Left lung (tissue), 14 donors: Measurements from ENCODE around the gene GDI2. TPM values are rescaled to one million over a fixed set of nuclear protein-coding genes. Genes with fewer than 3 reads are reported as not detected.

ENCODE experiments used
- ATAC-seq: fragments of 200-7000 bp; cut with Tn5 transposase; one replicate; pipeline ENCODE4 v1.9.1; 2020; ENCODE audit warnings: moderate library complexity
- DNase-seq, 4 donors: peaks; one replicate each; pipeline ENCODE4 v3.0.0-alpha.2; 2013 to 2020
- H3K27ac ChIP-seq, 2 donors: fragments of 200-600 bp; sonication (generic) in 1 of 2; one replicate each; pipeline versions ENCODE4 v1.5.0 to v1.8.0; 2020 to 2021
- H3K27me3 ChIP-seq, 2 donors: fragments of 200-600 bp; sonication (generic) in 1 of 2; one replicate each; pipeline versions ENCODE4 v1.5.0 to v1.8.0; 2020 to 2021
- H3K36me3 ChIP-seq, 2 donors: fragments of 200-600 bp; sonication (generic) in 1 of 2; one replicate each; pipeline versions ENCODE4 v1.5.0 to v1.8.0; 2020 to 2021
- H3K4me1 ChIP-seq, 2 donors: fragments of 200-600 bp; one replicate each; pipeline ENCODE4 v1.8.0; 2021
- H3K4me3 ChIP-seq, 2 donors: fragments of 200-600 bp; sonication (generic) in 1 of 2; one replicate each; pipeline versions ENCODE4 v1.5.0 to v1.8.0; 2020 to 2021; ENCODE audit warnings: mild to moderate bottlenecking in 1 of 2
- H3K9me3 ChIP-seq, 2 donors: fragments of 200-600 bp; sonication (generic) in 1 of 2; one replicate each; pipeline versions ENCODE4 v1.5.0 to v1.8.0; 2020 to 2021
- intact Hi-C, 2 donors: fragments of 100-400 bp; cut with DNase I; formaldehyde crosslinking; loops; one replicate each; pipeline versions ENCODE4 v1.11.2 to v1.14.2; 2022
- long read RNA-seq, 12 donors: library from polyadenylated mRNA in 2 of 12; unstranded in 2 of 12; transcript quantifications; one replicate each; pipeline ENCODE4 v2.0.0 and lab custom pipeline, GENCODE V29; 2019 to 2026
- polyA plus RNA-seq, 6 donors: library from polyadenylated mRNA; unstranded; fragments of 120-200 nt; gene quantifications; one replicate each; pipeline ENCODE4 v1.2.1, GENCODE V29; 2013; ENCODE audit not compliant: insufficient read length in 6 of 6
- total RNA-seq, 2 donors: library from RNA; stranded (reverse); fragmentation: NEBNext Ultra II Directional; extraction: Animal tissue kit (Norgen Biotek cat#: 25700); gene quantifications; one replicate each; pipeline ENCODE4 v1.2.1, GENCODE V29; 2021
- TF ChIP-seq, protein P1 (sequence below), 2 donors: fragments of 200-600 bp; sonication (generic) in 1 of 2; IDR thresholded peaks; one replicate each; pipeline versions ENCODE4 v1.5.0 to v1.8.0; 2021; ENCODE audit warnings: antibody characterized with exemption in 2 of 2
- donor health status: DM: no; HTN: yes; CAD: no.
- donor health status: DM: no; HTN: no; CAD: no.

The GDI2 gene
- 100 to 1,000 TPM; 196 to 219 TPM for total RNA-seq
- polyA plus RNA-seq, result 100 to 1,000 TPM; 234 to 304 (median 262) TPM
- long read RNA-seq, donor 1, transcript GDI2-203 (11 exons, 2,412 nt), result major isoform, 90 of 426 reads
- long read RNA-seq, donor 1, partial matches to known transcripts, result 335 of 426 reads
- long read RNA-seq, donor 1, other reads (novel, unspliced or antisense), result 0 of 426 reads
- long read RNA-seq, donor 2, transcript GDI2-203 (11 exons, 2,412 nt), result major isoform, 66 of 88 reads
- long read RNA-seq, donor 2, partial matches to known transcripts, result 21 of 88 reads
- long read RNA-seq, donor 2, other reads (novel, unspliced or antisense), result 0 of 88 reads
- long read RNA-seq, donor 3, transcript GDI2-203 (11 exons, 2,412 nt), result major isoform, 67 of 80 reads
- long read RNA-seq, donor 3, partial matches to known transcripts, result 10 of 80 reads
- long read RNA-seq, donor 3, other reads (novel, unspliced or antisense), result 0 of 80 reads
- long read RNA-seq, donor 4, transcript GDI2-203 (11 exons, 2,412 nt), result major isoform, 76 of 97 reads
- long read RNA-seq, donor 4, partial matches to known transcripts, result 14 of 97 reads
- long read RNA-seq, donor 4, other reads (novel, unspliced or antisense), result 7 of 97 reads
- long read RNA-seq, donor 5, transcript GDI2-203 (11 exons, 2,412 nt), result major isoform, 49 of 67 reads
- long read RNA-seq, donor 5, partial matches to known transcripts, result 15 of 67 reads
- long read RNA-seq, donor 5, other reads (novel, unspliced or antisense), result 0 of 67 reads
- long read RNA-seq, donor 6, transcript GDI2-203 (11 exons, 2,412 nt), result major isoform, 67 of 86 reads
- long read RNA-seq, donor 6, partial matches to known transcripts, result 18 of 86 reads
- long read RNA-seq, donor 6, other reads (novel, unspliced or antisense), result 0 of 86 reads
- long read RNA-seq, donor 7, transcript GDI2-203 (11 exons, 2,412 nt), result major isoform, 40 of 46 reads
- long read RNA-seq, donor 7, partial matches to known transcripts, result 5 of 46 reads
- long read RNA-seq, donor 7, other reads (novel, unspliced or antisense), result 0 of 46 reads
- long read RNA-seq, donor 8, transcript GDI2-203 (11 exons, 2,412 nt), result major isoform, 48 of 249 reads
- long read RNA-seq, donor 8, partial matches to known transcripts, result 200 of 249 reads
- long read RNA-seq, donor 8, other reads (novel, unspliced or antisense), result 0 of 249 reads
- long read RNA-seq, donor 9, result 0 reads
- long read RNA-seq, donor 10, transcript GDI2-203 (11 exons, 2,412 nt), result major isoform, 24 of 32 reads
- long read RNA-seq, donor 10, partial matches to known transcripts, result 4 of 32 reads
- long read RNA-seq, donor 10, other reads (novel, unspliced or antisense), result 3 of 32 reads
- long read RNA-seq, donor 11, transcript GDI2-203 (11 exons, 2,412 nt), result major isoform, 48 of 65 reads
- long read RNA-seq, donor 11, partial matches to known transcripts, result 14 of 65 reads
- long read RNA-seq, donor 11, other reads (novel, unspliced or antisense), result 0 of 65 reads
- long read RNA-seq, donor 12, transcript GDI2-203 (11 exons, 2,412 nt), result major isoform, 68 of 287 reads
- long read RNA-seq, donor 12, partial matches to known transcripts, result 218 of 287 reads
- long read RNA-seq, donor 12, other reads (novel, unspliced or antisense), result 0 of 287 reads

DNA sequence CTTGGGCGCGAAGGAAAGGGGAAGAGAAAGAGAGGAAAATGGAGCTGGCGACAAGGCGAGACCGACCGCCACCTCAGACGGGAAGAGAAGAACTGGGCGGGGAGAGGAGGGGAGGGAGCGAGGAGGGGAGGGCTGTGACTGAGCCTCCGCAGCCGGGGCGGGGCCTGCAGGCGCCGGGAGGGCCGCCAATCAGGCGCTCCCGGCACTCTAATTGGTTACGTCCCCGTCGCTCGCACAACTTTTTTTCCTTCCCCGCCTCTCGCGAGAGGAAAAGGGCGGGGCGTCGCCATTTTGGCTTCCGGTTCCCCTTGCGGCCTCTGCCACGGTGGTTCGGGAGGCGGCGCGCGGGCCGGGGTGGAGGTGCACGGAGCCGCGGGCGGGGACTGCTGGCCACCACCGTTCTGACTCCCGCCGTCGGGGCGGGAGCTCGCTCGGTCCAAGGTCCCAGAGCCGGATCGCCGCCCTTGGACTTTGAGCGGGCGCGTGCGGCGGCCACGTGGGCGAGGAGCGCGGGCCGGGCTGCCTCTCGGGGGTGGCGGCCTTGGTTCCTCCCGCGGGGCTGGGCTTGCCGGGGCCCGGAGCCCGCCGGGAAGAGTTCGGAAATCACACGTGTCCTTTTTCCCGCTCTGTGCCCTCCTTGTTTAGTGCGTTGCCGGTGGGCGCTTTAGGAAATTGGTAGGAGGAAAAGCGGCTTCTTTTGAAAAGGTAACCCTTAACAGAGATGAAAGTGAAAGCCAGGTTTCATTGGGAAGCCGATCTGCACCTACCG is at the start of gene GDI2:
Gene GDI2 (minus strand): TSS at position 94 of the 769 bp plus-strand sequence. CDS start 176 bp downstream, outside the sequence.
- ATAC-seq (peak; percentile 97), DNase-seq (peak; percentile 96 to 97 (median 97))
- H3K27ac ChIP-seq, result peak within 1 kb of the TSS; percentile 95 to 98
- H3K27me3 ChIP-seq, result no peaks in the 10 kb centered on the region
- H3K36me3 ChIP-seq, result no peaks in the 10 kb centered on the region
- H3K4me3 ChIP-seq, result peak within 1 kb of the TSS; percentile 66 to 76
- TF ChIP-seq, protein P1, sequence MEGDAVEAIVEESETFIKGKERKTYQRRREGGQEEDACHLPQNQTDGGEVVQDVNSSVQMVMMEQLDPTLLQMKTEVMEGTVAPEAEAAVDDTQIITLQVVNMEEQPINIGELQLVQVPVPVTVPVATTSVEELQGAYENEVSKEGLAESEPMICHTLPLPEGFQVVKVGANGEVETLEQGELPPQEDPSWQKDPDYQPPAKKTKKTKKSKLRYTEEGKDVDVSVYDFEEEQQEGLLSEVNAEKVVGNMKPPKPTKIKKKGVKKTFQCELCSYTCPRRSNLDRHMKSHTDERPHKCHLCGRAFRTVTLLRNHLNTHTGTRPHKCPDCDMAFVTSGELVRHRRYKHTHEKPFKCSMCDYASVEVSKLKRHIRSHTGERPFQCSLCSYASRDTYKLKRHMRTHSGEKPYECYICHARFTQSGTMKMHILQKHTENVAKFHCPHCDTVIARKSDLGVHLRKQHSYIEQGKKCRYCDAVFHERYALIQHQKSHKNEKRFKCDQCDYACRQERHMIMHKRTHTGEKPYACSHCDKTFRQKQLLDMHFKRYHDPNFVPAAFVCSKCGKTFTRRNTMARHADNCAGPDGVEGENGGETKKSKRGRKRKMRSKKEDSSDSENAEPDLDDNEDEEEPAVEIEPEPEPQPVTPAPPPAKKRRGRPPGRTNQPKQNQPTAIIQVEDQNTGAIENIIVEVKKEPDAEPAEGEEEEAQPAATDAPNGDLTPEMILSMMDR (IDR thresholded peaks at IDR 0.05), result no peak
- no peaks in the 10 kb centered on the region for H3K9me3 ChIP-seq
- H3K4me1 ChIP-seq, result peaks cover 37 to 50% of the 10 kb centered on the region in 2 donors
- intact Hi-C loops, result no loop called here

DNA sequence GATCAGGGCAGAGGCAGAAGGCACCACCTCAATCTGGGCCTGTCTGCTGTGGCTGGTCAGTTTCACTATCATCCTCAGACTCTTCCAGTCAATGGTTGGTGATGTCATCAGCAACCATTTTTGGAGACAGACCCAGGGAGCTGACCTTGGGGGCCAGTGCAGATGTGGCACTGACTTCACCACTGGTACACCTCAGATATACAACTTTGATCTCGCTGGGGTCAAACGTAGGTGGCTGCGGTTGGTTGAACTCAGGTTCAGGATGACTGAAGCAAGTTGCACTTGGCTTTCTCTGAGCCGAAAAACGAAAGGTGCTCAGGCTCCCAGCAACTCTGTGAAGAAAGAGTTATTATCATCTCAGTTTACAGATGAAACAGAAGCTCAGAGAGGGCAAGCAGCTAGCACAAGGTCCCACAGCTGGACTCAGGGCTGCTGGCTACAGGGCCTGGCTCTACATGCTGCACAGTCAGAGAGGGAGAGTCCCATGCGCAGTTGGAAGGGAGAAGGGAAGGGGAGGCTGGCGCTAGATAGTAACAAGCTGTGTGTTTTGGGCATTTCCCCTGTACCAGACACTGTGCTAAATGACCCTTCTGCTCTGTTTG is 49.2 kb upstream of the GDI2 start:
- ATAC-seq (no peak), DNase-seq (no peak)
- Histone ChIP-seq H3K4me1 (peaks cover 0 to 8% of the 10 kb centered on the region in 2 donors), H3K9me3 (no peaks in the 10 kb centered on the region), H3K27ac (no peak overlapping the region), H3K4me3 (no peak overlapping the region), H3K27me3 (no peaks in the 10 kb centered on the region), H3K36me3 (no peaks in the 10 kb centered on the region)
- intact Hi-C loops, result no loop called here
- TF ChIP-seq, protein P1 (IDR thresholded peaks at IDR 0.05), result no peak

DNA sequence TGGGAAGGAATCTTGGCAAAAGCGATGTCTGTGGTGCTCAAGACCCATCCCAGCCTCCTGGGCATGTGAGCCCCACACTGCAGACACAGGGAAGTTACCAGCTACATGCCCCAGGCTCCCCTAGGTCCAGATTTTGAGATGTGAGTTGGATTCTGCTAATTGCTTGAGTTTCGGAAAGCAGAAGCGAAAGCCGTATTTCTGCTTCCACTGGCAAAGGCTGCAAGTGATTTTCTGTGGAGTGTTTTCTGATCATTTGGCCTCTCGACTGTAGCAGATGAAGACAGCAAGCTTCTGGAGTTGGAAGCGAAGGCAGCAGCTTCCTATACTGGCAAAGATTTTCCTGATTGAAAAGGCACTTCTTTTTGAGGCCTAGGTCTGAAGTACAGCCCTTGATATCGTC is 46.8 kb upstream of the GDI2 start:
- TF ChIP-seq, protein P1 (IDR thresholded peaks at IDR 0.05), result no peak
- Histone ChIP-seq H3K27ac (no peak overlapping the region), H3K36me3 (no peaks in the 10 kb centered on the region), H3K9me3 (no peaks in the 10 kb centered on the region), H3K4me1 (no peaks in the 10 kb centered on the region), H3K27me3 (no peaks in the 10 kb centered on the region), H3K4me3 (no peak overlapping the region)
- DNase-seq, result no peak
- no peak for ATAC-seq
- intact Hi-C loops, result no loop called here

DNA sequence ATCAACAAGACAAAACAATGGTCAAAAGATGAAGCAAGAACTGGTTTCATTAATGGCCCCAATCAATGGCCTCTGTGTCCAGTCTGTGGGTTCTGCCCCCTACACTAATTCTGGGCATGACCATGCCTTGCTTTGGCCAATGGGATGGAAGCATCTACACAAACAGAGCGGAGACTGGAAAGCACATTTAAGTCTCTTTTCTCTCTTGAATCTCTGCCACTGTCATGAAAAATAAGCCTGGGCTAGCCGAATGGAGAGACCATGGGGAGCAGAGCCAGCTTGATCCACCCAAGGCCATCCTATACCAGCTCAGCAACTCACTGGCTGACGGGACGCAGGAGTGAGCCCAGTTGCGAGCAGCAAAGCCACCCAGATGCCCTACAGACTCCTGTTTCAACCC is 45.6 kb upstream of the GDI2 start:
- H3K27me3 ChIP-seq, result no peaks in the 10 kb centered on the region
- intact Hi-C loops, result no loop called here
- no peak for ATAC-seq
- H3K4me3 ChIP-seq, result no peak overlapping the region
- TF ChIP-seq, protein P1 (IDR thresholded peaks at IDR 0.05), result no peak
- no peaks in the 10 kb centered on the region for H3K9me3 ChIP-seq
- no peaks in the 10 kb centered on the region for H3K4me1 ChIP-seq
- DNase-seq, result no peak
- H3K36me3 ChIP-seq, result no peaks in the 10 kb centered on the region
- H3K27ac ChIP-seq, result no peak overlapping the region
